Endothelial cell of umbilical vein (primary cell): ENCODE data around the gene PGLYRP4. TPM values are rescaled to one million over a fixed set of nuclear protein-coding genes. Genes with fewer than 3 reads are reported as not detected.

Experiments
- BruUV-seq: library from RNA; stranded (reverse); fragments of 400-500 nt; replicated peaks from 2 replicates; lab custom pipeline; 2021; lab: Mats Ljungman, UMichigan
- CTCF ChIA-PET: fragments of 300-600, 350-600 bp; sonication (Branson Sonifier 250); formaldehyde crosslinking; loops from one replicate; lab custom pipeline; 2021; ENCODE audit warnings: antibody characterized with exemption, inconsistent platforms; lab: Charles Lee
- POLR2A ChIA-PET: fragments of 300-600, 350-600 bp; sonication (Branson Sonifier 250); formaldehyde crosslinking; loops from one replicate; lab custom pipeline; 2021; ENCODE audit warnings: antibody characterized with exemption, inconsistent platforms; lab: Charles Lee
- DNase-seq: peaks from one replicate; pipeline ENCODE4 v3.0.0-alpha.2; 2011; ENCODE audit warnings: low read depth, low spot score
- FAIRE-seq: peaks from 2 replicates; lab custom pipeline; 2011; peaks lifted over from hg19 to GRCh38; lab: Jason Lieb, UNC
- H2AFZ ChIP-seq: 2 replicates; pipeline ENCODE4 v1.6.0; 2012; ENCODE audit warnings: low read depth, low read length, control low read depth, inconsistent platforms
- H3K27ac ChIP-seq: 2 replicates; pipeline ENCODE4 v1.5.1; 2011; ENCODE audit warnings: low read depth, mild to moderate bottlenecking, control low read depth, low read length, moderate library complexity; ENCODE audit not compliant: insufficient read depth
- H3K27me3 ChIP-seq, 2 experiments: 2 replicates each; pipeline versions ENCODE4 v1.6.0 to v1.6.1; 2011; ENCODE audit warnings: low read length in 2 of 2, mixed read lengths in 1 of 2; ENCODE audit not compliant: control insufficient read depth in 2 of 2, insufficient read depth in 2 of 2
- H3K36me3 ChIP-seq, 2 experiments: 2 replicates in 1 of 2; 3 replicates in 1 of 2; pipeline ENCODE4 v1.5.1; 2011; ENCODE audit warnings: low read length in 2 of 2, mild to moderate bottlenecking in 1 of 2, moderate library complexity in 1 of 2; ENCODE audit not compliant: control insufficient read depth in 2 of 2, insufficient read depth in 2 of 2; ENCODE audit errors: extremely low read depth in 1 of 2
- H3K4me1 ChIP-seq: 3 replicates; pipeline ENCODE4 v1.5.1; 2011; ENCODE audit warnings: mild to moderate bottlenecking, low read length; ENCODE audit not compliant: control insufficient read depth, insufficient read depth; ENCODE audit errors: extremely low read depth
- H3K4me2 ChIP-seq: 2 replicates; pipeline ENCODE4 v1.6.1; 2011; ENCODE audit warnings: low read length, control low read depth, mixed read lengths; ENCODE audit not compliant: insufficient read depth
- H3K4me3 ChIP-seq, 3 experiments: fragments of 200-600 bp in 1 of 3; sonication (generic), shearing (Covaris generic) in 1 of 3; replicated peaks in 1 of 3; 2 replicates each; pipeline ENCODE4 v1.5.1; 2011 to 2016; ENCODE audit warnings: control low read depth in 3 of 3, low read length in 3 of 3, mild to moderate bottlenecking in 2 of 3, inconsistent platforms in 1 of 3, low read depth in 1 of 3, moderate library complexity in 1 of 3; ENCODE audit not compliant: insufficient read depth in 1 of 3
- H3K79me2 ChIP-seq: 2 replicates; pipeline ENCODE4 v1.6.0; 2012; ENCODE audit warnings: low read length, inconsistent platforms; ENCODE audit not compliant: control insufficient read depth, insufficient read depth
- H3K9ac ChIP-seq: replicated peaks from 2 replicates; pipeline ENCODE3; 2011; ENCODE audit warnings: low read length, control low read depth; ENCODE audit not compliant: insufficient read depth; ENCODE audit errors: extremely low read depth
- H3K9me1 ChIP-seq: replicated peaks from 3 replicates; pipeline ENCODE4 v1.6.0; 2011; ENCODE audit warnings: mild to moderate bottlenecking, low read length; ENCODE audit not compliant: control insufficient read depth, insufficient read depth; ENCODE audit errors: extremely low read depth
- H3K9me3 ChIP-seq: replicated peaks from 2 replicates; pipeline ENCODE4 v1.5.1; 2012; ENCODE audit warnings: low read length, inconsistent platforms; ENCODE audit not compliant: control insufficient read depth, insufficient read depth
- H4K20me1 ChIP-seq: replicated peaks from 2 replicates; pipeline ENCODE3; 2011; ENCODE audit warnings: mild to moderate bottlenecking, low read length; ENCODE audit not compliant: control insufficient read depth, insufficient read depth; ENCODE audit errors: extremely low read depth
- CTCF ChIP-seq, 2 donors: IDR thresholded peaks; 1 replicate in 1 of 2; 2 replicates in 1 of 2; pipeline ENCODE4 v1.5.1; 2011; ENCODE audit warnings: low read length in 2 of 2, mild to moderate bottlenecking in 2 of 2, moderate library complexity in 2 of 2, control low read depth in 1 of 2, inconsistent platforms in 1 of 2, low read depth in 1 of 2; ENCODE audit not compliant: insufficient read depth in 1 of 2; ENCODE audit errors: extremely low read depth in 1 of 2
- EZH2 ChIP-seq: IDR thresholded peaks from 2 replicates; pipeline ENCODE4 v1.6.1; 2012; ENCODE audit warnings: borderline replicate concordance, low read depth, mild to moderate bottlenecking, moderate library complexity, low read length, inconsistent platforms; ENCODE audit not compliant: severe bottlenecking
- FOS ChIP-seq: IDR thresholded peaks from 2 replicates; pipeline ENCODE4 v1.6.1; 2011; ENCODE audit warnings: mild to moderate bottlenecking, low read length, moderate library complexity, borderline replicate concordance; ENCODE audit not compliant: insufficient read depth
- GATA2 ChIP-seq: IDR thresholded peaks from 2 replicates; pipeline ENCODE4 v1.7.0; 2011; ENCODE audit warnings: low read depth, mild to moderate bottlenecking, moderate library complexity, mixed read lengths, low read length; ENCODE audit not compliant: insufficient read length, insufficient read depth
- JUN ChIP-seq: IDR thresholded peaks from 2 replicates; pipeline ENCODE4 v1.6.1; 2011; ENCODE audit warnings: borderline replicate concordance, low read depth; ENCODE audit not compliant: insufficient read length, insufficient read depth
- MAX ChIP-seq: IDR thresholded peaks from 2 replicates; pipeline ENCODE4 v1.6.1; 2011; ENCODE audit not compliant: insufficient read depth, insufficient read length
- MYC ChIP-seq: IDR thresholded peaks from one replicate; pipeline ENCODE4 v1.6.1; 2011; ENCODE audit warnings: mild to moderate bottlenecking, low read depth, low read length
- POLR2A ChIP-seq: IDR thresholded peaks from 2 replicates; pipeline ENCODE4 v1.6.1; 2012; ENCODE audit warnings: low read depth, mild to moderate bottlenecking, control low read depth, low read length
- POLR2AphosphoS5 ChIP-seq: IDR thresholded peaks from 2 replicates; pipeline ENCODE4 v1.6.1; 2012; ENCODE audit warnings: low read depth, mild to moderate bottlenecking, control low read depth, low read length, moderate library complexity; ENCODE audit not compliant: insufficient read depth
- dilution Hi-C: fragments of 300-500 bp; cut with MboI; formaldehyde crosslinking; loops from one replicate; pipeline ENCODE4 v1.15.0; 2019; ENCODE audit warnings: low sequenced_read_pairs; ENCODE audit not compliant: extremely low pct_ligation_motif_present
- intact Hi-C: fragments of 100-400 bp; cut with micrococcal nuclease; formaldehyde crosslinking; loops from one replicate; pipeline ENCODE4 v1.10.0; 2022
- polyA plus RNA-seq, 4 experiments: library from polyadenylated mRNA; depleted of rRNA in 3 of 4; stranded (reverse) in 3 of 4; unstranded in 1 of 4; fragments of >200 nt; gene quantifications; 2 replicates each; pipeline versions ENCODE4 v1.2.1 to v1.2.3, GENCODE V29; 2011 to 2012; ENCODE audit warnings: missing spikeins in 1 of 4
- total RNA-seq: library from RNA; stranded (reverse); gene quantifications from 2 replicates; pipeline ENCODE4 v1.2.3, GENCODE V29; 2021

PGLYRP4 gene
- total and polyA plus RNA-seq, 2 donors (not counting 3 experiments of a cell fraction or from before 2014, with no cell fraction given) = not detected

- no peaks in the 10 kb centered on the region for H3K9me1 ChIP-seq
- ChIA-PET POLR2A (no interaction called here), CTCF (interaction anchor here (13.2 kb wide), 1 partner anchor 134 kb away, joined by 331 read pairs; no protein-coding TSS in a partner anchor)
- no peaks in the 10 kb centered on the region for H3K36me3 ChIP-seq
- H2AFZ ChIP-seq = no peak overlapping the region
- no peaks in the 10 kb centered on the region for H3K27me3 ChIP-seq
- H3K9me3 ChIP-seq = no peaks in the 10 kb centered on the region
- no peaks in the 10 kb centered on the region for H3K4me1 ChIP-seq
- no peak overlapping the region for H3K27ac ChIP-seq
- no peak overlapping the region for H3K4me2 ChIP-seq
- no peak overlapping the region for H3K9ac ChIP-seq
- FAIRE-seq (no peak), DNase-seq (no peak)
- no peak overlapping the region for H3K4me3 ChIP-seq
- H3K79me2 ChIP-seq = no peaks in the 10 kb centered on the region
- dilution Hi-C loops (no loop called here), intact Hi-C loops (no loop called here)
- no peak for TF ChIP-seq POLR2A
- no peak for TF ChIP-seq MYC
- no peak for TF ChIP-seq JUN
- TF ChIP-seq POLR2AphosphoS5 = no peak
- no peak for TF ChIP-seq FOS
- no peak for TF ChIP-seq GATA2
- no peak for TF ChIP-seq MAX
- no peak for TF ChIP-seq CTCF (IDR thresholded peaks at IDR 0.05; ENCODE audit: extremely low read depth in 1 of 2, insufficient read depth in 1 of 2, low read depth in 1 of 2, low read length in 2 of 2)
- no peak for TF ChIP-seq EZH2
- H4K20me1 ChIP-seq = no peaks in the 10 kb centered on the region
- BruUV-seq = no TSS peak
These were observed 10.6 kb upstream of the PGLYRP4 start for GRCh38 chr1:153359241-153359640.
